ENCODE data around the gene TEX35. TPM values are rescaled to one million over a fixed set of nuclear protein-coding genes. Genes with fewer than 3 reads are reported as not detected.

The TEX35 gene
- total and polyA plus RNA-seq, 10 of the 15 experiments (the other 5 are each of a cell fraction or from before 2014, with no cell fraction given): not detected

- TF ChIP-seq GABPA (IDR thresholded peaks at IDR 0.05; ENCODE audit: low read depth) (no peak), RBBP5 (conservative IDR thresholded peaks at IDR 0.05) (no peak), MTA3 (IDR thresholded peaks at IDR 0.05; ENCODE audit: borderline replicate concordance, low read length) (no peak), FOS (IDR thresholded peaks at IDR 0.05; ENCODE audit: borderline replicate concordance, extremely low read depth, insufficient read length) (no peak), YY1 (IDR thresholded peaks at IDR 0.05; ENCODE audit: low read depth, low read length) (no peak), ATF7 (IDR thresholded peaks at IDR 0.05; ENCODE audit: low read depth) (no peak), ZBTB11 (CRISPR knock-in tag; IDR thresholded peaks at IDR 0.05) (no peak), GATAD2B (conservative IDR thresholded peaks at IDR 0.05; ENCODE audit: low read depth) (no peak), STAT1 (conservative IDR thresholded peaks at IDR 0.05) (no peak)
Observed at GRCh38 chr1:178497903-178498478, 14.9 kb upstream of the TEX35 start (continued).

Data from GM12878 (cell line).